Stimulated activated CD8-positive, alpha-beta memory T cell treated with anti-CD3 and anti-CD28 coated beads, Interleukin-4, amount 100 ng/mL, for 24 hours (primary cell): ENCODE results near the gene POLR3K.
A peak's percentile ranks its signal among the peaks of the same experiment; 100 is the strongest.

Experiments used
- DNase-seq: peaks from one replicate; pipeline ENCODE4 v3.0.0-alpha.2; 2020; ENCODE audit warnings: low read depth

POLR3K gene

GRCh38 chr16:78444-79150, 25.2 kb upstream of the POLR3K start:
- DNase-seq, result no peak

GRCh38 chr16:77807-78443, 24.5 kb upstream of the POLR3K start, which contains the start of gene MPG:
Gene MPG (plus strand): TSS chr16:78225. CDS start chr16:78310, 85 bp downstream.
- peak; percentile 78 for DNase-seq

GRCh38 chr16:77273-77806, 23.9 kb upstream of the POLR3K start:
- DNase-seq, result peak; percentile 9

DNA sequence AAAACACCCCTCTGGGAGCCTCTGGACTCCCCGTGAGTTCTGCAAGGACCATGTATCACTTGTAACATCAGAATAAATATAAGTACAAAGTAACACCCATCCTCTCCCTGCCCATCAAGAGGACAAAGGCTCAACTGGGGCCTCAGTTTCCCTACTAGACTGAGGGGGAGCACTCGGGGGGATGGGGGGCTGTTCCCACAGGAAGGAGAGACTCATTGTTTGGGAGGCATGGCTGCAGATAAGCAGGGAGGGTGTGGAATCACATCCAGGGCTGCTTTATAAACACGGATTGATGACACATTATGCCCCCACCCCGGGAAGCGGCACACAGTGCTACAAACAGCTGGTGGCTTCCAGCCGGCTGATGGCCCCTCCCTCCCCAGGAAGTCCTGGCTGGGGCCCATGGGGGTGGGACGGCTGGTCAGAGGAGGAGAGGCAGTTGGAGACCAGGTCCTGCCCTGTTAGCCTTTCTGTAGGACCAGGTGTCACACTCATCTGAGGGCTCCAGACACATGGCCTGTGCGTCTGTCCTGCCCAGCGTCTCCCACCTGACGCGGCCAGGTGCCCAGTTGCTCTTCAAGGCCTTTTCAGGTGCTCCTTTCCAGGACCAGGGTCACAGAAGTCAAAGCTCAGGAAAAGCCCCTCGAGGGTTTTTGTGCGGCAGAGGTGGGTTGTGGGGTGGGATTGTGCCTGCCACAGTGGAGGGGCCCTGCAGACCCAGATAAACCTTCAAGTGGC, 23.3 kb upstream of the POLR3K start:
- no peak for DNase-seq

- no peak for DNase-seq
Observed at GRCh38 chr16:75580-76501, 22.4 kb upstream of the POLR3K start.

- no peak for DNase-seq
Observed at GRCh38 chr16:74747-75334, 21.4 kb upstream of the POLR3K start.

GRCh38 chr16:74051-74746, 20.8 kb upstream of the POLR3K start:
- DNase-seq, result no peak

- DNase-seq, result no peak
Observed at GRCh38 chr16:72561-73548, 19.4 kb upstream of the POLR3K start, which contains the start of gene RHBDF1. Gene RHBDF1 (minus strand): TSS chr16:72631. CDS start chr16:65015, 7,616 bp downstream.

DNA sequence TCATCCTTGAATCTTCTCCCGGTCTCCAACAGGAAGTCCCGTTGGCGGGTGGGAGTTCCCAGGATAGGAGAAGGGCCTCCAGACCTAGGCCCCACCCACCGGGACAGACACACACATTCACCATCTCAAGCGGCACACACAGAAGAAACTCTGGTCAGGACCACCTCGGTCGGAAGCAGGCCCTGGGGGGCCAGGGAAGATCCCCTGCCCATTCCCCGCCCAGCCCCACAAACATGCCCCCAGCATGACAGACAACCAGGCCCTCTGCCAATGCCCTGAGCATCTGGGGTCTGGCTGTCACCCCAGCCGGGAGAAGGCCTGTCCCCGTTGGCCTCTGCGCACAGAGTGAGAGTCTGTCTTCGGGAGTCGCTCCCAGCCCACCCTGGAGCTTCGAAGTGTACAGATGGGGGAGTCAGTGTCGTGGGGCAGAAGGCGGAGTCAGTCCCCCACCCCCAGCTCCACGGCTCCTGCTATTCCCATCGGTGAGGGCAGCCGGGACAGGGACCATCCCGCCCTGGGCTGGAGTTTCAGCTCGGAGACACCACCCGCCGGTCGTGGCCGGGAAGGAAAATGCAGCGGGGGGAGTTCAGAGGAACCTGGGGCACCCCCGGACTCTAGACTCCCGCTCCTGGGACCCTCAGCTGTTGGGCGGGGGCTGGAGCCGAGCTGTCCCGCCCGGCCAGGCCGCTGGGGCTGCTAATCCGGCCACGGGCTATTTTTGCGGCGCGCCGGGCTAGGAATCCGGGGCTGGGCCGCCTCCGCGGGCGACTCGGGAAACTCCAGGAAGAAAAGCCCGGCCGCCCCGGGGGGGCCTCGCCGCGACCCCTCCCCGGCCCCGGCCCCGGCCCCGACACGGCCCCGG, 18.4 kb upstream of the POLR3K start:
- DNase-seq, result no peak

- no peak for DNase-seq
Observed at GRCh38 chr16:71210-71539, 17.8 kb upstream of the POLR3K start.

DNA sequence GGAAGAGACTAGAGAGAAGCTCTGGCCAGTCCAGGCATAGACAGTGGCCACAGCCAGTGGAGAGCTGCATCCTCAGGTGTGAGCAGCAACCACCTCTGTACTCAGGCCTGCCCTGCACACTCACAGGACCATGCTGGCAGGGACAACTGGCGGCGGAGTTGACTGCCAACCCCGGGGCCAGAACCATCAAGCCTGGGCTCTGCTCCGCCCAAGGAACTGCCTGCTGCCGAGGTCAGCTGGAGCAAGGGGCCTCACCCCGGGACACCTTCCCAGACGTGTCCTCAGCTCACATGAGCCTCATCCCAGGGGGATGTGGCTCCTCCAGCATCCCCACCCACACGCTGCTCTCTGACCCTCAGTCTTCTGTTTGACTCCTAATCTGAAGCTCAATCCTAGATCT, 15.8 kb upstream of the POLR3K start:
- DNase-seq, result no peak

GRCh38 chr16:67884-68789, 14.7 kb upstream of the POLR3K start:
- no peak for DNase-seq

- DNase-seq, result no peak
Observed at GRCh38 chr16:67183-67791, 13.9 kb upstream of the POLR3K start.

DNA sequence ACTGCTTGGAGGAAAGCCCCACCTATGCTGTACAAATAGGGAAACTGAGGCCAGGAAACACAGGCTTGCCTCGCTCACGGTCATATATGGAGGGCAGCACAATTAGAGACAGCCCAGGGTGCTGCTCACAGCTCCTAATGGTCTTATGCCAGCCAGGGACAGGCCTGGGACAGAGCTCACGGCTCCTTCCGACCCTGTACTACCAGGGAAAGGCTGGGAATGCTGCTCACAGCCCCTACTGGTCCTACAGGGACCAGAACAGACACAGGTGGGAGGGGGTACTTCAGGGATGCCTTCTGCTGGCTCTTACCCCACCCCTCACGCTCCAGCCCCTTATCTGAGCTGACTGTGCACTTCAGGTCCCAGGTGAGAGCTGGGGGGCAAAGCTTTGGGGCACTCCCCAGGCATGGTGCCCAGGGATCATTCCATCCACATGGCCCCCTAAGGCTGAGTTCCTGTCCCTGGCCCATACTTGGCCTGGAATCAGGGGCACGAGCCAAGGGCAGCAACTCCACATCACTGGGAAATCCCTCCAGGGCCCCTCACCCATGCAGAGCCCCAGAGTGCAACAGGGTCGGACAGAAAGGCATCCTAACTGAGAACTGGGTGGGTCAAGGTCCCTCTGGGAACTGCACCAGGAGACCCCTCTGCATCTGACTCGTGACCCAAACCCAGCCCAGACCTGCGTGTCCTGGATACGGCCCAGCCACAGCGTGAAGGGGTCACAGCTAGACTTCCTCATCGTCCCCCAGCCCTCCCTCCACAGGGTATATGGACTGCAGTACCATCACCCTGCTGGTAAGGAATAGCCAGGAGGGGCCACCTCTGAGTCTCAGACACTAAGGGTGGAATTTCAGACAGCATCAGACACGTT, 13.1 kb upstream of the POLR3K start:
- no peak for DNase-seq

GRCh38 chr16:65745-66144, 12.3 kb upstream of the POLR3K start:
- DNase-seq, result peak; percentile 78

DNA sequence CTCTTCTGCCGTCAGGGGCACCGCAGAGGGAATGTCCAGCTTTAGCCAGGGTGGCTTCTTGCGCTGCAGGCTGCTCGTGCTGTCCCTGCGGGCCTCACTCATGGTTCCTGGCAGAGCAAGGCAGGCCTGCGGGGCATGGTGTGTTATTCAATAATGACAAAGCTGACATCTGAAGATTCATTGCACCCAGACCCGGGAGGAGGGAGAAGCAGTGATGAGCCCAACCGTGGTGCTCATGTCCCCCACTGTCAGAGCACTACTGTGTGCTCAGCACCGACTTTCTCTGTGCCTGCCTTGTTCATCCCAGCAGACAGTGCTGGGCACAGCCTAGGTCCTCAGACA, 11.5 kb upstream of the POLR3K start:
- no peak for DNase-seq
